Neural cell (in vitro differentiated cells): ENCODE measurements around the gene GNPTAB. TPM values are rescaled to one million over a fixed set of nuclear protein-coding genes. Genes with fewer than 3 reads are reported as not detected.

ENCODE experiments used
- H2AFZ ChIP-seq: fragments of 200-600, 300-800 bp; sonication (generic), shearing (Covaris generic); 2 replicates; pipeline ENCODE4 v1.6.0; 2014; ENCODE audit warnings: low read depth, mild to moderate bottlenecking, antibody characterized with exemption, low read length, moderate library complexity
- H3F3A ChIP-seq: fragments of 200-600 bp; shearing (Covaris generic); 2 replicates; pipeline ENCODE4 v1.6.1; 2016; ENCODE audit warnings: mild to moderate bottlenecking, moderate library complexity, mixed read lengths, antibody characterized with exemption, low read length; ENCODE audit not compliant: insufficient read depth, poor library complexity, severe bottlenecking
- H3K27ac ChIP-seq: fragments of 200-600, 300-800 bp; sonication (generic), shearing (Covaris generic); 2 replicates; pipeline ENCODE4 v1.5.1; 2014; ENCODE audit warnings: mild to moderate bottlenecking, low read length, moderate library complexity
- H3K27me3 ChIP-seq: fragments of 300-800, 200-600 bp; sonication (generic), shearing (Covaris generic); 2 replicates; pipeline ENCODE4 v1.6.0; 2014; ENCODE audit warnings: mild to moderate bottlenecking, low read depth, low read length, moderate library complexity; ENCODE audit not compliant: insufficient read depth
- H3K36me3 ChIP-seq: fragments of 300-800, 200-600 bp; sonication (generic), shearing (Covaris generic); 2 replicates; pipeline ENCODE4 v1.5.1; 2014; ENCODE audit warnings: mild to moderate bottlenecking, antibody characterized with exemption, low read length, moderate library complexity; ENCODE audit not compliant: insufficient read depth
- H3K4me2 ChIP-seq: fragments of 300-800, 200-600 bp; sonication (generic), shearing (Covaris generic); 2 replicates; pipeline ENCODE4 v1.6.0; 2014; ENCODE audit warnings: mild to moderate bottlenecking, low read length
- H3K4me3 ChIP-seq: fragments of 300-800, 200-600 bp; sonication (generic), shearing (Covaris generic); 2 replicates; pipeline ENCODE4 v1.5.1; 2014; ENCODE audit warnings: mild to moderate bottlenecking, low read length, moderate library complexity
- H3K79me2 ChIP-seq: fragments of 200-600 bp; shearing (Covaris generic); replicated peaks from 2 replicates; pipeline ENCODE4 v1.6.0; 2014; ENCODE audit warnings: mild to moderate bottlenecking, low read length, moderate library complexity; ENCODE audit not compliant: insufficient read depth
- H3K9ac ChIP-seq: fragments of 300-800, 200-600 bp; sonication (generic), shearing (Covaris generic); 2 replicates; pipeline ENCODE4 v1.6.1; 2016; ENCODE audit warnings: mild to moderate bottlenecking, low read length, mixed read lengths
- H3K9me2 ChIP-seq: fragments of 200-600 bp; shearing (Covaris generic); 2 replicates; pipeline ENCODE4 v1.6.1; 2016; ENCODE audit warnings: mild to moderate bottlenecking, low read length, mixed read lengths; ENCODE audit not compliant: insufficient read depth
- H3K9me3 ChIP-seq: fragments of 200-600, 300-800 bp; sonication (generic), shearing (Covaris generic); 2 replicates; pipeline ENCODE4 v1.6.1; 2016; ENCODE audit warnings: mild to moderate bottlenecking, mixed run types, low read length, moderate library complexity, mixed read lengths
- H4K20me1 ChIP-seq: fragments of 200-600 bp; shearing (Covaris generic); 2 replicates; pipeline ENCODE4 v1.6.1; 2016; ENCODE audit warnings: mild to moderate bottlenecking, mixed run types; ENCODE audit not compliant: insufficient read depth
- EP300 ChIP-seq: fragments of 450-650 bp; conservative IDR thresholded peaks from 2 replicates; pipeline ENCODE4 v1.6.1; 2014; ENCODE audit warnings: antibody characterized with exemption, mild to moderate bottlenecking, moderate library complexity; ENCODE audit not compliant: poor library complexity, severe bottlenecking
- EZH2 ChIP-seq: fragments of 200-600, 300-800 bp; shearing (Covaris generic), sonication (generic); IDR thresholded peaks from 2 replicates; pipeline ENCODE4 v1.6.1; 2014; ENCODE audit warnings: antibody characterized with exemption, low read length, borderline replicate concordance, mild to moderate bottlenecking; ENCODE audit not compliant: insufficient read depth, poor library complexity, severe bottlenecking
- MXI1 ChIP-seq: fragments of 450-650 bp; conservative IDR thresholded peaks from 2 replicates; pipeline ENCODE4 v1.6.1; 2014; ENCODE audit warnings: antibody characterized with exemption, mild to moderate bottlenecking; ENCODE audit not compliant: poor library complexity, severe bottlenecking
- POLR2AphosphoS5 ChIP-seq: IDR thresholded peaks from 2 replicates; pipeline ENCODE4 v1.6.1; 2012
- RAD21 ChIP-seq: fragments of 450-650 bp; conservative IDR thresholded peaks from 2 replicates; pipeline ENCODE4 v1.6.1; 2014; ENCODE audit warnings: antibody characterized with exemption, mild to moderate bottlenecking, moderate library complexity
- SMC3 ChIP-seq: fragments of 450-650 bp; conservative IDR thresholded peaks from 2 replicates; pipeline ENCODE4 v1.6.1; 2014; ENCODE audit warnings: antibody characterized with exemption, mild to moderate bottlenecking, moderate library complexity; ENCODE audit not compliant: poor library complexity
- TAF1 ChIP-seq: IDR thresholded peaks from 2 replicates; pipeline ENCODE4 v1.6.1; 2012; ENCODE audit warnings: low read depth
- polyA plus RNA-seq: library from polyadenylated mRNA; depleted of rRNA; stranded (reverse); fragments of >200 nt; gene quantifications from 2 replicates; pipeline ENCODE4 v1.2.3, GENCODE V29; 2014
- TF ChIP-seq, protein P1 (sequence below): IDR thresholded peaks from 2 replicates; pipeline ENCODE4 v1.6.1; 2012; ENCODE audit warnings: borderline replicate concordance
- TF ChIP-seq, protein P2 (sequence below): fragments of 450-650 bp; IDR thresholded peaks from 2 replicates; pipeline ENCODE4 v1.5.1; 2014; ENCODE audit warnings: antibody characterized with exemption, mild to moderate bottlenecking, moderate library complexity; ENCODE audit not compliant: poor library complexity, severe bottlenecking

GNPTAB gene
- polyA plus RNA-seq, 1 donor from 2014 or later: 80.0 TPM

DNA sequence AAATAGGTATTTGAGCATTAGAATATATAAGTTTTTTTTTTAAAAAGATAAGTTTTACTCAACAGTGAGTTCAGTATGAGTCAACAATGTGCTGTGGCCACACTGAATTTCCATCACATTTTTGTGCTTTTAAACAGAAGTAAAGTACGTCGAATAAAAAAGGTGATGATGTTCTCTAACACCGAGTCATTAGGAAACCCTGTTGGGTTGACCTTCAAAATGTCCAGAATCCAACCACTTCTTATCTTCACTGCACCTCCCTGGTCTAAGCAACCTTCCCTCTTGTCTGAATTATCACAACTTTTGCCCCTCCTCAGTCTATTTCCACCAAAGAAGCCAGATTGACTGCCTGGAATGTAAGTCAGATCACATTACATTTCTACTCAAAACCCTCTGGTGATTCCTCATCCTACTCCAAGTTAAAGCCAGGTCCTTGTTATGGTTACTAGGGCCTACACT lies 48.5 kb downstream of the GNPTAB start (continued):
- TF ChIP-seq, protein P1, sequence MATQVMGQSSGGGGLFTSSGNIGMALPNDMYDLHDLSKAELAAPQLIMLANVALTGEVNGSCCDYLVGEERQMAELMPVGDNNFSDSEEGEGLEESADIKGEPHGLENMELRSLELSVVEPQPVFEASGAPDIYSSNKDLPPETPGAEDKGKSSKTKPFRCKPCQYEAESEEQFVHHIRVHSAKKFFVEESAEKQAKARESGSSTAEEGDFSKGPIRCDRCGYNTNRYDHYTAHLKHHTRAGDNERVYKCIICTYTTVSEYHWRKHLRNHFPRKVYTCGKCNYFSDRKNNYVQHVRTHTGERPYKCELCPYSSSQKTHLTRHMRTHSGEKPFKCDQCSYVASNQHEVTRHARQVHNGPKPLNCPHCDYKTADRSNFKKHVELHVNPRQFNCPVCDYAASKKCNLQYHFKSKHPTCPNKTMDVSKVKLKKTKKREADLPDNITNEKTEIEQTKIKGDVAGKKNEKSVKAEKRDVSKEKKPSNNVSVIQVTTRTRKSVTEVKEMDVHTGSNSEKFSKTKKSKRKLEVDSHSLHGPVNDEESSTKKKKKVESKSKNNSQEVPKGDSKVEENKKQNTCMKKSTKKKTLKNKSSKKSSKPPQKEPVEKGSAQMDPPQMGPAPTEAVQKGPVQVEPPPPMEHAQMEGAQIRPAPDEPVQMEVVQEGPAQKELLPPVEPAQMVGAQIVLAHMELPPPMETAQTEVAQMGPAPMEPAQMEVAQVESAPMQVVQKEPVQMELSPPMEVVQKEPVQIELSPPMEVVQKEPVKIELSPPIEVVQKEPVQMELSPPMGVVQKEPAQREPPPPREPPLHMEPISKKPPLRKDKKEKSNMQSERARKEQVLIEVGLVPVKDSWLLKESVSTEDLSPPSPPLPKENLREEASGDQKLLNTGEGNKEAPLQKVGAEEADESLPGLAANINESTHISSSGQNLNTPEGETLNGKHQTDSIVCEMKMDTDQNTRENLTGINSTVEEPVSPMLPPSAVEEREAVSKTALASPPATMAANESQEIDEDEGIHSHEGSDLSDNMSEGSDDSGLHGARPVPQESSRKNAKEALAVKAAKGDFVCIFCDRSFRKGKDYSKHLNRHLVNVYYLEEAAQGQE: no peak
- no peak for TF ChIP-seq MXI1

DNA sequence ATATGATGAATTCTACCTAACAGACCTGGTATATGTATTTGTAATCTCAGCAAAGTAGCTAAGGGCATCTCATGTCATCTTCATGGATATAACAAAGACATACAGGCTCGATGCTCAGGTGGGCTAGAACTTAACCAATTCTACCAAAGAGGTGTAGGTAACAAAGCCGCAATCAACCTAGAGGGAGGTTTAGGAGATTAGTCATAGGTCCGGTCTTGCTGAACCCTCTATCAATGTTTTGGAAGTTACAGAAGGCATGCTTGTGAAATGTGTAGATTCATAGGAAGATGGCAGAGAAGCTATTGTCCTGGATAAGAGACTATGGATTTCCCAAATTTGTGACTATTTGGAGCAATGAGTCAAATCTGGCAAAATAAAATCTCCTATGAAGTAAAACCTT lies 48.9 kb downstream of the GNPTAB start:
- H2AFZ ChIP-seq: no peak overlapping the region
- TF ChIP-seq RAD21: no peak
- no peak for TF ChIP-seq EZH2
- TF ChIP-seq MXI1: no peak
- TF ChIP-seq POLR2AphosphoS5: no peak
- no peak for TF ChIP-seq TAF1
- no peak for TF ChIP-seq EP300
- no peak for TF ChIP-seq SMC3
- TF ChIP-seq, protein P2, sequence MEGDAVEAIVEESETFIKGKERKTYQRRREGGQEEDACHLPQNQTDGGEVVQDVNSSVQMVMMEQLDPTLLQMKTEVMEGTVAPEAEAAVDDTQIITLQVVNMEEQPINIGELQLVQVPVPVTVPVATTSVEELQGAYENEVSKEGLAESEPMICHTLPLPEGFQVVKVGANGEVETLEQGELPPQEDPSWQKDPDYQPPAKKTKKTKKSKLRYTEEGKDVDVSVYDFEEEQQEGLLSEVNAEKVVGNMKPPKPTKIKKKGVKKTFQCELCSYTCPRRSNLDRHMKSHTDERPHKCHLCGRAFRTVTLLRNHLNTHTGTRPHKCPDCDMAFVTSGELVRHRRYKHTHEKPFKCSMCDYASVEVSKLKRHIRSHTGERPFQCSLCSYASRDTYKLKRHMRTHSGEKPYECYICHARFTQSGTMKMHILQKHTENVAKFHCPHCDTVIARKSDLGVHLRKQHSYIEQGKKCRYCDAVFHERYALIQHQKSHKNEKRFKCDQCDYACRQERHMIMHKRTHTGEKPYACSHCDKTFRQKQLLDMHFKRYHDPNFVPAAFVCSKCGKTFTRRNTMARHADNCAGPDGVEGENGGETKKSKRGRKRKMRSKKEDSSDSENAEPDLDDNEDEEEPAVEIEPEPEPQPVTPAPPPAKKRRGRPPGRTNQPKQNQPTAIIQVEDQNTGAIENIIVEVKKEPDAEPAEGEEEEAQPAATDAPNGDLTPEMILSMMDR: no peak
- TF ChIP-seq, protein P1: no peak
- no peaks in the 10 kb centered on the region for H3K36me3 ChIP-seq
- H3K9me3 ChIP-seq: no peaks in the 10 kb centered on the region
- no peaks in the 10 kb centered on the region for H3K27me3 ChIP-seq
- no peaks in the 10 kb centered on the region for H4K20me1 ChIP-seq
- no peak overlapping the region for H3K9ac ChIP-seq
- H3K79me2 ChIP-seq: no peaks in the 10 kb centered on the region
- H3K4me2 ChIP-seq: no peak overlapping the region
- no peaks in the 10 kb centered on the region for H3F3A ChIP-seq
- H3K9me2 ChIP-seq: no peaks in the 10 kb centered on the region
- no peak overlapping the region for H3K27ac ChIP-seq
- no peak overlapping the region for H3K4me3 ChIP-seq
